Immature natural killer cell (primary cell): Measurements from ENCODE around the gene NBEAL2. TPM values are rescaled to one million over a fixed set of nuclear protein-coding genes. Genes with fewer than 3 reads are reported as not detected.

Source experiments
- DNase-seq, 3 donors: peaks; one replicate each; pipeline ENCODE4 v3.0.0; 2022; ENCODE audit warnings: mixed read lengths in 1 of 3
- H3K27ac Mint-ChIP-seq, 6 donors: one replicate each; pipeline ENCODE4 v1.8.0; 2020; ENCODE audit warnings: mixed read lengths in 6 of 6, mild to moderate bottlenecking in 5 of 6, inconsistent platforms in 4 of 6, moderate library complexity in 3 of 6
- H3K27me3 Mint-ChIP-seq, 3 donors: one replicate each; pipeline ENCODE4 v1.8.0; 2020 to 2021; ENCODE audit warnings: low read depth in 3 of 3, mild to moderate bottlenecking in 3 of 3, mixed read lengths in 3 of 3, moderate library complexity in 3 of 3, inconsistent platforms in 1 of 3
- H3K36me3 Mint-ChIP-seq, 3 donors: one replicate each; pipeline ENCODE4 v1.8.0; 2020; ENCODE audit warnings: mixed read lengths in 3 of 3, inconsistent platforms in 2 of 3, mild to moderate bottlenecking in 2 of 3
- H3K4me1 Mint-ChIP-seq, 2 donors: one replicate each; pipeline ENCODE4 v1.8.0; 2020; ENCODE audit warnings: inconsistent platforms in 2 of 2, mild to moderate bottlenecking in 2 of 2, mixed read lengths in 2 of 2, moderate library complexity in 1 of 2
- H3K4me3 Mint-ChIP-seq, 5 donors: one replicate each; pipeline ENCODE4 v1.8.0; 2020; ENCODE audit warnings: mild to moderate bottlenecking in 5 of 5, mixed read lengths in 5 of 5, inconsistent platforms in 3 of 5, moderate library complexity in 3 of 5
- H3K9me3 Mint-ChIP-seq, 6 donors: one replicate each; pipeline ENCODE4 v1.8.0; 2020; ENCODE audit warnings: mild to moderate bottlenecking in 6 of 6, mixed read lengths in 6 of 6, inconsistent platforms in 4 of 6, moderate library complexity in 3 of 6
- polyA plus RNA-seq, 3 donors: library from polyadenylated mRNA; unstranded; fragments of 300-500 nt; fragmentation: Illumina TruSeq; gene quantifications; one replicate each; pipeline ENCODE4 v1.2.3, GENCODE V29; 2021

NBEAL2 gene
- polyA plus RNA-seq, 3 donors from 2014 or later, result 7.9 to 28.4 (median 9.9) TPM

- H3K36me3 Mint-ChIP-seq, result peaks cover 5 to 21% (median 12%) of the 10 kb centered on the region in 3 donors
- peak overlapping the region; percentile 87 to 95 (median 94) for H3K27ac Mint-ChIP-seq
- peak overlapping the region; percentile 78 to 84 (median 82) for H3K4me3 Mint-ChIP-seq
- H3K9me3 Mint-ChIP-seq, result no peaks in the 10 kb centered on the region
- peaks cover 84% of the 10 kb centered on the region in 2 donors for H3K4me1 Mint-ChIP-seq
- peaks cover 6 to 10% (median 9%) of the 10 kb centered on the region in 3 donors for H3K27me3 Mint-ChIP-seq
- DNase-seq, result no peak
Observed at GRCh38 chr3:46987319-46987742, 7.9 kb downstream of the NBEAL2 start.

GRCh38 chr3:46987743-46988401 lies 8.4 kb downstream of the NBEAL2 start:
- Mint-ChIP-seq H3K27me3 (peaks cover 6 to 10% (median 9%) of the 10 kb centered on the region in 3 donors), H3K4me3 (peak overlapping the region; percentile 78 to 84 (median 82)), H3K36me3 (peaks cover 5 to 21% (median 9%) of the 10 kb centered on the region in 3 donors), H3K9me3 (no peaks in the 10 kb centered on the region), H3K27ac (peak overlapping the region; percentile 87 to 95 (median 94)), H3K4me1 (peaks cover 79% of the 10 kb centered on the region in 2 donors)
- DNase-seq, result peak; percentile 90

GRCh38 chr3:46988616-46989015 lies 9.2 kb downstream of the NBEAL2 start:
- Mint-ChIP-seq H3K4me1 (peaks cover 72 to 73% of the 10 kb centered on the region in 2 donors), H3K27ac (peak overlapping the region; percentile 87 to 95 (median 94)), H3K9me3 (no peaks in the 10 kb centered on the region), H3K4me3 (peak overlapping the region; percentile 44 to 84 (median 63)), H3K27me3 (peaks cover 6 to 10% (median 9%) of the 10 kb centered on the region in 3 donors), H3K36me3 (peaks cover 5 to 21% (median 9%) of the 10 kb centered on the region in 3 donors)
- DNase-seq, result no peak

GRCh38 chr3:46989146-46989810 lies 9.8 kb downstream of the NBEAL2 start:
- DNase-seq, result no peak
- H3K4me3 Mint-ChIP-seq, result peak overlapping the region in 4 of 5 donors; percentile 44 to 84 (median 72)
- peaks cover 6 to 9% (median 7%) of the 10 kb centered on the region in 3 donors for H3K27me3 Mint-ChIP-seq
- no peaks in the 10 kb centered on the region for H3K9me3 Mint-ChIP-seq
- H3K27ac Mint-ChIP-seq, result peak overlapping the region; percentile 87 to 95 (median 94)
- H3K4me1 Mint-ChIP-seq, result peaks cover 65 to 67% of the 10 kb centered on the region in 2 donors
- peaks cover 5 to 24% (median 9%) of the 10 kb centered on the region in 3 donors for H3K36me3 Mint-ChIP-seq

GRCh38 chr3:46990573-46991374 lies 11.3 kb downstream of the NBEAL2 start:
- no peak overlapping the region for H3K4me3 Mint-ChIP-seq
- H3K27me3 Mint-ChIP-seq, result peaks cover 6 to 7% (median 7%) of the 10 kb centered on the region in 3 donors
- peaks cover 50 to 52% of the 10 kb centered on the region in 2 donors for H3K4me1 Mint-ChIP-seq
- DNase-seq, result no peak
- peaks cover 0 to 28% (median 5%) of the 10 kb centered on the region in 3 donors for H3K36me3 Mint-ChIP-seq
- H3K9me3 Mint-ChIP-seq, result no peaks in the 10 kb centered on the region
- peak overlapping the region; percentile 68 to 88 (median 80) for H3K27ac Mint-ChIP-seq

GRCh38 chr3:46991406-46992165 lies 12.1 kb downstream of the NBEAL2 start:
- Mint-ChIP-seq H3K27ac (peak overlapping the region in 2 of 6 donors; percentile 39 to 62), H3K27me3 (peaks cover 6 to 7% (median 7%) of the 10 kb centered on the region in 3 donors), H3K36me3 (peaks cover 0 to 23% (median 5%) of the 10 kb centered on the region in 3 donors), H3K4me3 (no peak overlapping the region), H3K9me3 (no peaks in the 10 kb centered on the region), H3K4me1 (peaks cover 42 to 44% of the 10 kb centered on the region in 2 donors)
- DNase-seq, result no peak

GRCh38 chr3:46992231-46992630 lies 12.8 kb downstream of the NBEAL2 start:
- DNase-seq, result no peak
- Mint-ChIP-seq H3K9me3 (no peaks in the 10 kb centered on the region), H3K4me3 (no peak overlapping the region), H3K27me3 (peaks cover 6 to 7% (median 7%) of the 10 kb centered on the region in 3 donors), H3K4me1 (peaks cover 42 to 43% of the 10 kb centered on the region in 2 donors), H3K36me3 (peaks cover 0 to 28% (median 5%) of the 10 kb centered on the region in 3 donors), H3K27ac (peak overlapping the region in 2 of 6 donors; percentile 39 to 61)

GRCh38 chr3:46993292-46993691 lies 13.8 kb downstream of the NBEAL2 start:
- Mint-ChIP-seq H3K4me1 (peaks cover 40 to 42% of the 10 kb centered on the region in 2 donors), H3K9me3 (no peaks in the 10 kb centered on the region), H3K4me3 (no peak overlapping the region), H3K27me3 (peaks cover 0 to 4% (median 2%) of the 10 kb centered on the region in 3 donors), H3K27ac (peak overlapping the region in 2 of 6 donors; percentile 34 to 49), H3K36me3 (peaks cover 0 to 35% (median 5%) of the 10 kb centered on the region in 3 donors)
- no peak for DNase-seq

GRCh38 chr3:46993986-46994385 lies 14.5 kb downstream of the NBEAL2 start:
- peaks cover 36% of the 10 kb centered on the region in 2 donors for H3K4me1 Mint-ChIP-seq
- H3K4me3 Mint-ChIP-seq, result no peak overlapping the region
- no peak overlapping the region for H3K27ac Mint-ChIP-seq
- H3K36me3 Mint-ChIP-seq, result peaks cover 0 to 34% (median 5%) of the 10 kb centered on the region in 3 donors
- H3K27me3 Mint-ChIP-seq, result peaks cover 0 to 6% (median 2%) of the 10 kb centered on the region in 3 donors
- no peak for DNase-seq
- no peaks in the 10 kb centered on the region for H3K9me3 Mint-ChIP-seq

GRCh38 chr3:46994801-46995731 lies 15.6 kb downstream of the NBEAL2 start:
- Mint-ChIP-seq H3K4me1 (peaks cover 25 to 26% of the 10 kb centered on the region in 2 donors), H3K4me3 (no peak overlapping the region), H3K27ac (peak overlapping the region in 2 of 6 donors; percentile 13 to 34), H3K9me3 (no peaks in the 10 kb centered on the region), H3K36me3 (peaks cover 0 to 38% (median 5%) of the 10 kb centered on the region in 3 donors), H3K27me3 (peaks cover 0 to 6% (median 2%) of the 10 kb centered on the region in 3 donors)
- DNase-seq, result no peak

- H3K4me1 Mint-ChIP-seq, result peaks cover 26 to 28% of the 10 kb centered on the region in 2 donors
- no peak overlapping the region for H3K27ac Mint-ChIP-seq
- H3K27me3 Mint-ChIP-seq, result peaks cover 0 to 6% (median 2%) of the 10 kb centered on the region in 3 donors
- no peak overlapping the region for H3K4me3 Mint-ChIP-seq
- H3K36me3 Mint-ChIP-seq, result peaks cover 0 to 36% (median 0%) of the 10 kb centered on the region in 3 donors
- H3K9me3 Mint-ChIP-seq, result no peaks in the 10 kb centered on the region
- DNase-seq, result no peak
Observed at GRCh38 chr3:46995901-46996562, 16.6 kb downstream of the NBEAL2 start.
